Right lung (tissue), 5 donors: ENCODE measurements around the gene MAPK14. TPM values are rescaled to one million over a fixed set of nuclear protein-coding genes. Genes with fewer than 3 reads are reported as not detected.
A peak's percentile ranks its signal among the peaks of the same experiment; 100 is the strongest.
"Not testable (repeated sequence)": the region's sequence is repeated elsewhere in the genome, so short reads cannot be mapped to it uniquely, and the experiment has no call there.

ENCODE experiments used
- DNase-seq, 2 donors: peaks; one replicate each; pipeline ENCODE4 v3.0.0-alpha.2; 2013
- polyA plus RNA-seq, 5 donors: library from polyadenylated mRNA; unstranded; fragments of 120-200 nt; gene quantifications; one replicate each; pipeline versions ENCODE4 v1.2.1 to v1.2.3, GENCODE V29; 2013; ENCODE audit warnings: inconsistent platforms in 1 of 5, low replicate concordance in 1 of 5; ENCODE audit not compliant: insufficient read length in 5 of 5, insufficient read depth in 1 of 5

The MAPK14 gene
- polyA plus RNA-seq, 5 donors = 52.1 to 74.7 (median 70.9) TPM

- no peak for DNase-seq
These were observed 39.9 kb downstream of the MAPK14 start for GRCh38 chr6:36067374-36068011.

GRCh38 chr6:36068012-36068392 lies 40.4 kb downstream of the MAPK14 start:
- no peak for DNase-seq

DNA sequence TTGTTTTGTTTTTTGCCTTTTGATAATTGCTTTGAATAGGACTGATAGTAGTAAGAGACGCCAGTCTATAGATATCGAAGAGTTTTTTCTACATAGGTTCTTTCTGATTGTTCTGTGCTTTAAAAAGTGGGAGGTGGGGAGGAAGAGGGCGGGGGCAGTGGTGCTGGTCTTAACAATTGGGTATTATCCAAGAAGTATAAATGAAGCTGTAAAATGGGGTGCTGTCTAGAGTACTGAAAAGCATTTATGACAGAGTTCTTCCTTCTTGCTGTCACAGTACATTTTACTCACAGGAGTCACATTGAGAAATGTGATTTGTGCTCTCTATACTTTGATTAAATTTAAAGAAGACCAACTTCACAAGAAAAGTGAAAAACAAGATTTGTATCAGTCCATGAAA lies 41.0 kb downstream of the MAPK14 start:
- DNase-seq = no peak

- no peak for DNase-seq
These were observed 42.0 kb downstream of the MAPK14 start for GRCh38 chr6:36069573-36069972.

DNA sequence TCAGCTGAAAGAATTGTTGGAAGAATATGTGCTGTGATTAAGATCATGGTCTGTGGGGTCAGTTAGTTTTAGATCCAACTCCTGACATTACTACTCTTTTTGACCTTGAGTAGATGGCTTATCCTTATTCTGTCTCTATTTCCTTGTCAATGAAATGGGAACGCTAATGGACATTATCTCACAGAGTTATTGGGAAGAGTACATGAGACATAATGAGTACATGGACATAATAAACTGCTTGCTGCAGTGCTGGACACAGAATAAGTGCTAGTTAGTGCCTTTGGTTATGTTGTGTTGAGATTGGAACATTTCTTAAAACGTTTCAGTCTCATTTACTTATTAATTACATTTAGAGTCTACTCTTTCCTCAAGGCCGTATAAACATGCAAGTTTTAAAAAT lies 42.6 kb downstream of the MAPK14 start:
- no peak for DNase-seq

GRCh38 chr6:36071281-36071680 lies 43.7 kb downstream of the MAPK14 start:
- no peak for DNase-seq

GRCh38 chr6:36071714-36072113 lies 44.1 kb downstream of the MAPK14 start:
- no peak for DNase-seq

- DNase-seq = no peak
These were observed 45.1 kb downstream of the MAPK14 start for GRCh38 chr6:36072681-36073080.

DNA sequence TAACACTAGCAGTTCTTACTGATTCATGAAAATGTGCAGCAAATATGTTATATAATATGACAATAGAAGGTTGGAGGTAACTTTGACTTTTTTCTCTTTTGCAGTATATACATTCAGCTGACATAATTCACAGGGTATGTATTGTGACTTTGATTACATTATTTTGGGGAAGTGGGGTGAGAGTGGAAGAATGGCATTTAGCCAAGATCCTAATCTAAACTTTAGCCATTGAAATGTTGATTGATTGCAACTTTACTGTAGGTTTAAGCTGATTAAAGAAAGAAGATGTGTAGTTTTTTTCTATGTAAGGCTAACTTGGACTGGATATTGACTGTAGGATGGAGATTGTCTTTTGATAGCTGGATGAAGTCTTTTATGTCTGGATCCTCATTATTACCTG lies 46.0 kb downstream of the MAPK14 start:
- no peak for DNase-seq

- DNase-seq = no peak
These were observed 48.0 kb downstream of the MAPK14 start for GRCh38 chr6:36075656-36076055.

- no peak for DNase-seq
These were observed 48.8 kb downstream of the MAPK14 start for GRCh38 chr6:36076178-36077063.

- DNase-seq = no peak
These were observed 50.6 kb downstream of the MAPK14 start for GRCh38 chr6:36078159-36078558.

DNA sequence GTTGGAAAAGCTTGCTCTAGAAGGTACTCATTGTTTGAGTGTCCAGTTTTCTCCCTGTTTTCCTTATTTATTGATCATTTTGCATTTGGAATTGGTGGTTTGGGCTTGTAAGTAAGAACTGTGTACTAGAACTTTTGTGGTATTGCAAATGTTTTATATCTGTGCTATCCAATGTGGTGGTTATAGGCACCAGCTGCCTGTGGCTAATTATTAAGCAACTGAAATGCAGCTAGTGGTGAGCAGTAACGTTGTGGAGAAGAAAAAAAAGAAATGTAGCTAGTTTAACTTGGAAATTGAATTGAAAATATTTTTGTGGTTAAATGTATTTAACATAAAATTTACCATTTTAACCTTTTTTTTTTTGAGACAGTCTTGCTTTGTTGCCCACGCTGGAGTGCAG lies 52.0 kb downstream of the MAPK14 start:
- DNase-seq = no peak

DNA sequence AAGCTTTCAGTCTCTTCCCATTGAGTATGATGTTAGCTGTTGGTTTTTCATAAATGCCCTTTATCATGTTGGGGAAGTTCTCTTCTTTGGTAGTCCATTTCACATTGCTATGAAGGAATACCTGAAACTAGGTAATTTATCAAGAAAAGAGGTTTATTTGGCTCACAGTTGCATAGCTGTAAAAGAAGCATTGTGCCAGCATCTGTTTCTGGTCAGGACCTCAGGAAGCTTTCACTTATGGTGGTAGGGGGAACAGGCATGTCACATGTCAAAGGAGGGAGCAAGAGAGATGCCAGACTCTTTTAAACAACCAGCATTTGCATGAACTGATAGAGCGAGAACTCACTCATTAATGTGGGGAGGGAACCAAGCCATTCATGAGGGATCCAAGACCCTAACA lies 54.7 kb downstream of the MAPK14 start:
- DNase-seq = no peak

GRCh38 chr6:36083446-36083845 lies 55.8 kb downstream of the MAPK14 start:
- no peak for DNase-seq

GRCh38 chr6:36088204-36088603 lies 60.6 kb downstream of the MAPK14 start:
- not testable (repeated sequence) for DNase-seq

GRCh38 chr6:36089048-36089447 lies 61.4 kb downstream of the MAPK14 start:
- no peak for DNase-seq

DNA sequence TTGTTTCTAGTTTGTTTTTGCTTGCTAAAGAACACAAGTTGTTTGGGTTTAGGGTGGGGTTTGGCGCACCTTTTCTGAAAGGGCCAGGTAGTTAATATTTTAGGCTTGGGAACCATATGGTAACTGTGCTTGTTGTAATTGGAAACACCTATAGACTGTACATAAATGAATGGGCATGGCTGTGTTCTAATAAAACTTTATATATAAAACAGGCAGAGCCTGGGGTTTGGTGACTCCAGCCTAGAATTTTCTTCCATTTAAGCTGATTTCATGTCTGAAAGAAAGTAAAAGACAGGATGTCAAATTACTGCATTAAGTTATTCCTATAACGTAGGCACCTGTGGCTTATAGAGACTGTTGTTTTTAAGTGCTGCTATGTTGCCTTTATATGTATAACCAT lies 66.6 kb downstream of the MAPK14 start:
- no peak for DNase-seq

DNA sequence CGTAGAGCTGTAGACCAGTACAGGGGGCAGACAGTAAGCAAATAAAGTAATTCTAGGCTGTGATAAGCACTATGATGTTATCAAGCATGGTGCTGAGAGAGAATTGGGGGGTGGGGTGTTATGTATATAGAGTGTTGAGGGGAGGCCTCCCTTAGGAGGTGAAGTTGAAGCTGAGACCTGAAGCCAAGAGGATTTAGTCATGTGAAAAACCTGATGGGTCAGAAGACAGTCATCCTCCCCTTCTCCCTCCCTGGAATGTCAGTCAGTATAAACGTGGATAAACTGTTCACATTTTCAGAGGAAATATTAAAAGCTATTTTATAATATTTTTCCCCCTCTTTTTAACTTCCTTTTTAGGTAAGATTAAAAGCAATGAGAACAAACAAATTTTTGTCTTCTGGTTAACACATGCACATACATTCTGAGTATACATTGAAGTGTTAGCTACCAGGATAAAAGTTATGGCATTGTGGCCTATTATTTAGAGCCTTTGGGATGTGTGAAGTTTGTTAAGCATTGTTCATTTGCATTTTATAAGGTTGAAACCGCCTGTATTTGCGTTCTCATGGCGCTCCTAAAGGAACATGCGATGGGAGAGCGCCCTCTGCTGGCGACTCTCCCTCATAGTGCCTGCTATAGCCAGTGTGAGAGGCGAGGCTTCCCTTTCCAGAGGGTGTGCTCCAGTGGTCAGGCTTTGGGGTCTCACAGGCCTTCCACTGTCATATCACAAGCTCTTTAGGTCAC lies 67.3 kb downstream of the MAPK14 start:
- peak; percentile 78 to 86 for DNase-seq

GRCh38 chr6:36095497-36096391 lies 68.1 kb downstream of the MAPK14 start:
- DNase-seq = no peak

- DNase-seq = no peak
These were observed 70.8 kb downstream of the MAPK14 start for GRCh38 chr6:36098253-36098919.
